SK-MEL-5 (cell line): ENCODE measurements around the gene LRG1. TPM values are rescaled to one million over a fixed set of nuclear protein-coding genes. Genes with fewer than 3 reads are reported as not detected.
"Not testable (repeated sequence)": the region's sequence is repeated elsewhere in the genome, so short reads cannot be mapped to it uniquely, and the experiment has no call there.

Source experiments
- DNase-seq: peaks from one replicate; pipeline ENCODE4 v3.0.0-alpha.2; 2016; ENCODE audit warnings: low read depth, low spot score
- in situ Hi-C: cut with HindIII; loops from 2 replicates; pipeline ENCODE4 v1.10.0; 2016; ENCODE audit warnings: low sequenced_read_pairs, high pct_unique_total_duplicates, low pct_unique_long_range_greater_than_20kb
- total RNA-seq: library from RNA; depleted of rRNA; stranded (reverse); fragments of >200 nt; shearing (Covaris generic); gene quantifications from 2 replicates; pipeline ENCODE4 v1.2.3, GENCODE V29; 2014

LRG1 gene
- total RNA-seq, 1 experiment from 2014 or later, result 0.05 TPM

GRCh38 chr19:4539169-4539692, 605 bp downstream of the LRG1 start:
- in situ Hi-C loops, result no loop called here
- no peak for DNase-seq

GRCh38 chr19:4538601-4538954, 1.3 kb downstream of the LRG1 start:
- DNase-seq, result no peak
- in situ Hi-C loops, result no loop called here

GRCh38 chr19:4537953-4538600, 1.8 kb downstream of the LRG1 start:
- no peak for DNase-seq

GRCh38 chr19:4536798-4537197, 3.0 kb downstream of the LRG1 start:
- in situ Hi-C loops, result no loop called here
- no peak for DNase-seq

More at GRCh38 chr19:4537953-4538600, 1.8 kb downstream of the LRG1 start:
- in situ Hi-C loops, result no loop called here

GRCh38 chr19:4534836-4535658, 4.8 kb downstream of the LRG1 start, which contains the start of gene PLIN5:
PLIN5 (minus strand) TSS chr19:4535224; CDS start chr19:4534074, 1,150 bp downstream.
- in situ Hi-C loops, result no loop called here
- peak; percentile 79 for DNase-seq

GRCh38 chr19:4533835-4534424, 5.9 kb downstream of the LRG1 start:
- in situ Hi-C loops, result no loop called here
- DNase-seq, result no peak

GRCh38 chr19:4533334-4533733, 6.5 kb downstream of the LRG1 start:
- in situ Hi-C loops, result no loop called here
- DNase-seq, result no peak

- in situ Hi-C loops, result no loop called here
- no peak for DNase-seq
Observed at GRCh38 chr19:4531562-4532165, 8.2 kb downstream of the LRG1 start.

GRCh38 chr19:4529924-4530522, 9.8 kb downstream of the LRG1 start:
- no peak for DNase-seq
- in situ Hi-C loops, result no loop called here

- no peak for DNase-seq
- in situ Hi-C loops, result no loop called here
Observed at GRCh38 chr19:4528843-4529242, 11.0 kb downstream of the LRG1 start.

GRCh38 chr19:4527377-4527776, 12.5 kb downstream of the LRG1 start:
- in situ Hi-C loops, DNase-seq: not testable (repeated sequence)

- no peak for DNase-seq
- in situ Hi-C loops, result no loop called here
Observed at GRCh38 chr19:4525563-4526002, 14.3 kb downstream of the LRG1 start.

- peak; percentile 59 for DNase-seq
- in situ Hi-C loops, result no loop called here
Observed at GRCh38 chr19:4524808-4525562, 14.9 kb downstream of the LRG1 start.

- in situ Hi-C loops, result no loop called here
- DNase-seq, result peak; percentile 61
Observed at GRCh38 chr19:4523306-4524110, 16.3 kb downstream of the LRG1 start.

- in situ Hi-C loops, result no loop called here
- peak; percentile 13 for DNase-seq
Observed at GRCh38 chr19:4522291-4523002, 17.4 kb downstream of the LRG1 start.

- no peak for DNase-seq
- in situ Hi-C loops, result no loop called here
Observed at GRCh38 chr19:4521888-4522242, 18.0 kb downstream of the LRG1 start.
